ENCODE measurements around the gene MAK.
"Not testable (repeated sequence)": the region's sequence is repeated elsewhere in the genome, so short reads cannot be mapped to it uniquely, and the experiment has no call there.

Gene MAK

DNA sequence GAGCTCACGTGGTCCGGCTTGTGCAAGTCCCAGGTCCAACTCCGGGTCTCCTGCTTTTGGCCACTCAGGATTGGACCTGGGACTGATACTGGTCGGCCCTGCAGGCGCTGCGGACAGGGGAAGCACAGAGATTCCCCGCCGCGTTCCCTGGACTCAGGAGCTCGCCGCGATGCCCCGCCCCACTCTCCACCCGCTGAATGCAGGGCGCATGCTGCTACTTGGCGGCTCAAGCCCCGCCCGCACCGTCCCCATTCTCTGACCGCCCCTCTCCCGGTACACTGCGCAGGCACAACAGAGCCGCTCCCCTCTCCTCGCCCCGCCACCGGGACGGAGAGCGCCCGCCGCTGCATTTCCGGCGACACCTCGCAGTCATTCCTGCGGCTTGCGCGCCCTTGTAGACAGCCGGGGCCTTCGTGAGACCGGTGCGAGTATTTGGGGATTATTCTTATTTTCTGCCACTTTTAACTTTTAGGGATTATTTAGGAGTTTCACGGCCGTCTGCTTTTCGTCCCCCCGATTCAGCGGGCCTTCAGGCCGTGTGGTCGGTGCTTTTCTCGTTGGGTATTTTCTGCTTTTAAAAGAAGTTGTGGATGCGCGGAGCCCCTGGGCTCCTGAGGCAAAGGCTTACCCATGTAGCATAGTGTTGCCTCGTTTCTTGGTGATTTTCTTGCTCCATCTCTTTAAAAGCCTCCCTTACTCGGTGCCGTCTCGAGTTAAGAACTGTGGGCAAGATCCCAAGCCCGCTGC, 115.3 kb downstream of the MAK start, which contains the start of gene TMEM14C:
TSS of gene TMEM14C (plus strand) at position 251 of the 747 bp plus-strand sequence. CDS start 1,544 bp downstream, outside the sequence.
- in situ Hi-C loops (cut with MboI; ENCODE audit: low sequenced_read_pairs, unreplicated experiment) = no loop called here
- TF ChIP-seq, protein P1, sequence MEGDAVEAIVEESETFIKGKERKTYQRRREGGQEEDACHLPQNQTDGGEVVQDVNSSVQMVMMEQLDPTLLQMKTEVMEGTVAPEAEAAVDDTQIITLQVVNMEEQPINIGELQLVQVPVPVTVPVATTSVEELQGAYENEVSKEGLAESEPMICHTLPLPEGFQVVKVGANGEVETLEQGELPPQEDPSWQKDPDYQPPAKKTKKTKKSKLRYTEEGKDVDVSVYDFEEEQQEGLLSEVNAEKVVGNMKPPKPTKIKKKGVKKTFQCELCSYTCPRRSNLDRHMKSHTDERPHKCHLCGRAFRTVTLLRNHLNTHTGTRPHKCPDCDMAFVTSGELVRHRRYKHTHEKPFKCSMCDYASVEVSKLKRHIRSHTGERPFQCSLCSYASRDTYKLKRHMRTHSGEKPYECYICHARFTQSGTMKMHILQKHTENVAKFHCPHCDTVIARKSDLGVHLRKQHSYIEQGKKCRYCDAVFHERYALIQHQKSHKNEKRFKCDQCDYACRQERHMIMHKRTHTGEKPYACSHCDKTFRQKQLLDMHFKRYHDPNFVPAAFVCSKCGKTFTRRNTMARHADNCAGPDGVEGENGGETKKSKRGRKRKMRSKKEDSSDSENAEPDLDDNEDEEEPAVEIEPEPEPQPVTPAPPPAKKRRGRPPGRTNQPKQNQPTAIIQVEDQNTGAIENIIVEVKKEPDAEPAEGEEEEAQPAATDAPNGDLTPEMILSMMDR (IDR thresholded peaks at IDR 0.05; ENCODE audit: borderline replicate concordance, control extremely low read depth, extremely low read depth, insufficient read depth, missing control alignments) = no peak
- DNase-seq (ENCODE audit: low spot score) = peak; percentile 98

DNA sequence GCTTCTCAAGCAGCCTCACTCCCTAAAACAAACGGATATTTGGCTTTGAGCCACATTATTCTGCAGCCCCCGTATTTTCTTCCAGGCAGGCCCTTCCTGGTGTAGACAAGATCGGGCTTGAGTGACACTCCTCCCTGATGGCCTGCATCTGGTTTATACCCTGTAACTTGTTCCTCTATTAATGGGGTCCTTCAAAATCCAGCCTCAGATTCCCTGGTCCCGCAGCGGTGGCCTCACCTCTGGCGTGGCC, 115.8 kb downstream of the MAK start:
- in situ Hi-C loops (cut with MboI; ENCODE audit: low sequenced_read_pairs, unreplicated experiment) = no loop called here
- TF ChIP-seq, protein P1 (IDR thresholded peaks at IDR 0.05; ENCODE audit: borderline replicate concordance, control extremely low read depth, extremely low read depth, insufficient read depth, missing control alignments) = no peak
- no peak for DNase-seq (ENCODE audit: low spot score)

DNA sequence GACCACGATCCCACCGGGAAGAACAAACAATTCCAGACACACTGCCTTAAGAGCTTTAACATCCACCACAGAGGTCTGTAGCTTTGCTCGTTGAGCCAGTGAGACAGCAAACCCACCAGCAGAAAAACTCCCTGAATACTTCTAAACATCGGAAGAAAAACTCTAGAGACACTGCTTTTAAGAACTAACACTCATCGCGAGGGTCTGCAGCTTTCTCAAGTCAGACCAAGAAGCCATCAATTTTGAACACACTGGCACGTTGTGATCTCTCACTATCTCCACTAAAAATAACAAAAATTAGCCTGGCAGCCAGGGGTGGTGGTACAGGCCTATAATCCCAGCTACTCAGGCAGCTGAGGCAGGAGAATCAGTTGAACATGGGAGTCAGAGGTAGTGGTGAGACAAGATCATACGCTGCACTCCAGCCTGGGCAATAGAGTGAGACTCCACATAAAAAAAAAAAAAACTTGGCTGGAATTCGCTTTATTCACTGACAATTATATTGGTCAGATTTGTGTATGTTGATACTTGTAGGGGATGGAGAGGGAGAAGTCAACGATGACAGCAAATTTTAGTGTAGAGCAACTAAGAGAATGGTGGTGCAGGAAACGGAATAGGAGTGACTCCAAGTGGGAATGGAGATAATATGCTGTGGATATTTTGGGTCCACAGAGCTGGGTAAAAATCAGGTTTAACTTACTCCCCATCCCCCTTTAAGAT, 116.3 kb downstream of the MAK start:
- TF ChIP-seq, protein P1 (IDR thresholded peaks at IDR 0.05; ENCODE audit: borderline replicate concordance, control extremely low read depth, extremely low read depth, insufficient read depth, missing control alignments) = no peak
- in situ Hi-C loops (cut with MboI; ENCODE audit: low sequenced_read_pairs, unreplicated experiment) = no loop called here
- DNase-seq (ENCODE audit: low spot score) = no peak

DNA sequence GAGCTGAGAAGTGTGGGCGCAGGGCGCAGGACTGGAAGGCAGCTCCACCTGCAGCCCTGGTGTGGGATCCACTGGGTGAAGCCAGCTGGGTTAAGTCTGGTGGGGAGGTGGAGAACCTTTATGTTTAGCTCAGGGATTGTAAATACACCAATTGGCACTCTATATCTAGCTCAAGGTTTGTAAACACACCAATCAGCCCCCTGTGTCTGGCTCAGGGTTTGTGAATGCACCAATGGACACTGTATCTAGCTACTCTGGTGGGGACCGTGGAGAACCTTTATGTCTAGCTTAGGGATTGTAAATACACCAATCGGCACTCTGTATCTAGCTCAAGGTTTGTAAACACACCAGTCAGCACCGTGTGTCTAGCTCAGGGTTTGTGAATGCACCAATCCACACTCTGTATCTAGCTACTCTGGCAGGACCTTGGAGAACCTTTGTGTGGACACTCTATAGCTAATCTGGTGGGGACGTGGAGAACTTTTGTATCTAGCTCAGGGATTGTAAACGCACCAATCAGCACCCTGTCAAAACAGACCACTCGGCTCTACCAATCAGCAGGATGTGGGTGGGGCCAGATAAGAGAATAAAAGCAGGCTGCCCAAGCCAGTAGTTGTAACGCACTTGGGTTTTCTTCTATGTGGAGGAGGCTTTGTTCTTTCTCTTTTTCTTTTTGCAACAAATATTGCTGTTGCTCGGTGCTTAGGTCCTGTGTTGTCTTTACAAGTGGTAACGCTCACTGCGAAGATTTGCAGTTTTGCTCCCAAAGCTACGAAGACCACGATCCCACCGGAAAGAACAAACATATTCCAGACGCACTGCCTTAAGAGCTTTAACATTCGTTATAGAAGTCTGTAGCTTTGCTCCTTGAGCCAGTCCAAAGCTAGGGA, 117.1 kb downstream of the MAK start:
- TF ChIP-seq, protein P1 (IDR thresholded peaks at IDR 0.05; ENCODE audit: borderline replicate concordance, control extremely low read depth, extremely low read depth, insufficient read depth, missing control alignments) = peak; percentile 26
- DNase-seq (ENCODE audit: low spot score); in situ Hi-C loops (cut with MboI; ENCODE audit: low sequenced_read_pairs, unreplicated experiment): not testable (repeated sequence)

DNA sequence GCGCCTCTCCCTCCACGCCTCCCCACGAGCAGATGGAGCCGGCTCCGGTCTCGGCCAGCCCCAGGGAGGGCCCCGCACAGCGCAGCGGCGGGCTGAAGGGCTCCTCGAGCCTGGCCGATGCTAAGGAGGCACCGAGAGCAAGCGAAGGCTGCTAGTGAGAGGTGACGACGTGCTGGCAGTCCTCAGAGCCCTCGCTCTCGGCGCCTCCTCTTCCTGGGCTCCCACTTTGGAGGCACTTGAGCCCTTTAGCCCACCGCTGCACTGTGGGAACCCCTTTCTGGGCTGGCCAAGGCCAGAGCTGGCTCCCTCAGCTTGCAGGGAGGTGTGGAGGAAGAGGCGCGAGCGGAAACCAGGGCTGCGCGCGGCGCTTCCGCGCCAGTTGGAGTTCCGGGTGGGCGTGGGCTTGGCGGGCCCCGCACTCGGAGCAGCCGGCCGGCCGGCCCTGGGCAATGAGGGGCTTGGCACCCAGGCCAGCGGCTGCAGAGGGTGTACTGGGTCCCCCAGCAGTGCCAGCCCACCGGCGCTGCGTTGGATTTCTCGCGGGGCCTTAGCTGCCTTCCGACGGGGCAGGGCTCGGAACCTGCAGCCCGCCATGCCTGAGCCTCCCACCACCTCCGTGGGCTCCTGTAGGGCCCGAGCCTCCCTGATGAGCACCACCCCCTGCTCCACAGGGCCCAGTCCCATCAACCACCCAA, 117.9 kb downstream of the MAK start:
- TF ChIP-seq, protein P1 (IDR thresholded peaks at IDR 0.05; ENCODE audit: borderline replicate concordance, control extremely low read depth, extremely low read depth, insufficient read depth, missing control alignments) = no peak
- in situ Hi-C loops (cut with MboI; ENCODE audit: low sequenced_read_pairs, unreplicated experiment) = no loop called here
- peak; percentile 46 for DNase-seq (ENCODE audit: low spot score)

DNA sequence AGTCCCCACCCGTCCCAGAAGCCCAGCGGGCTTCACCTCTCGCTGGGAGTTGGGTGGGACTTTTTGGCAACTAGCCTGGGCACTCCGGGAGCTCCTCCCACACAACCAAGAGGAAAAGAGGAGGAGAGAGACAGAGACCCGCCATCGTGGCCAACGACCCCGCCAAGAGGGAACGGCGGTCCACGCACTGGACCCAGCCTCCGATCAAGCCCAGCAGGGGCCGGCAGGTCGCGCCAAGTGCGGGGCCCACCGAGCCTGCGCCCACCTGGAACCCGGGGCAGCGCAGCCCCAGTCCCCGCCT, 118.4 kb downstream of the MAK start:
- no peak for DNase-seq (ENCODE audit: low spot score)
- TF ChIP-seq, protein P1 (IDR thresholded peaks at IDR 0.05; ENCODE audit: borderline replicate concordance, control extremely low read depth, extremely low read depth, insufficient read depth, missing control alignments) = no peak
- in situ Hi-C loops (cut with MboI; ENCODE audit: low sequenced_read_pairs, unreplicated experiment) = no loop called here

All from GM13976 (cell line).